HepG2 (cell line): ENCODE data around the gene CDK10. TPM values are rescaled to one million over a fixed set of nuclear protein-coding genes. Genes with fewer than 3 reads are reported as not detected.

ENCODE experiments used
- ATAC-seq: fragments of 200-7000 bp; cut with Tn5 transposase; 3 replicates; pipeline ENCODE4 v1.9.1; 2020; ENCODE audit warnings: mild to moderate bottlenecking, moderate library complexity
- BruUV-seq: library from RNA; stranded (reverse); fragments of 400-500 nt; replicated peaks from 2 replicates; lab custom pipeline; 2021; lab: Mats Ljungman, UMichigan
- CTCF ChIA-PET: fragments of 300-600 bp; formaldehyde crosslinking; extraction: SDS; loops from one replicate; lab custom pipeline; 2021; ENCODE audit warnings: low total read pairs, inconsistent platforms, low intra/inter-chr PET ratio; lab: Yijun Ruan, JAX
- POLR2A ChIA-PET: fragments of 350-600 bp; sonication (Branson Sonifier 250); formaldehyde crosslinking; loops from one replicate; lab custom pipeline; 2020; ENCODE audit warnings: antibody characterized with exemption, inconsistent platforms; lab: Yijun Ruan, JAX
- DNase-seq: peaks from one replicate; pipeline ENCODE4 v3.0.0-alpha.2; 2015; ENCODE audit warnings: low spot score
- FAIRE-seq: peaks from 3 replicates; lab custom pipeline; 2011; peaks lifted over from hg19 to GRCh38; lab: Jason Lieb, UNC
- H2AFZ ChIP-seq: one replicate; pipeline ENCODE4 v1.6.1; 2011; ENCODE audit warnings: low read length, inconsistent platforms
- H3K27ac ChIP-seq: fragments of 300-600 bp; 3 replicates; pipeline ENCODE4 v1.8.0; 2011; ENCODE audit warnings: mixed run types, mild to moderate bottlenecking, mixed read lengths, low read length, inconsistent platforms; ENCODE audit not compliant: insufficient read depth; ENCODE audit errors: extremely low read length
- H3K27me3 ChIP-seq, 2 experiments: fragments of 200-600 bp in 1 of 2; 2 replicates in 1 of 2; 3 replicates in 1 of 2; pipeline versions ENCODE4 v1.6.0 to v1.8.0; 2011; ENCODE audit warnings: low read length in 2 of 2, mild to moderate bottlenecking in 2 of 2, moderate library complexity in 2 of 2, inconsistent platforms in 1 of 2; ENCODE audit not compliant: insufficient read depth in 2 of 2, control insufficient read depth in 1 of 2
- H3K36me3 ChIP-seq, 2 experiments: fragments of 200-600 bp in 1 of 2; replicated peaks in 1 of 2; 2 replicates in 1 of 2; 3 replicates in 1 of 2; pipeline versions ENCODE4 v1.5.1 to v1.8.0; 2011; ENCODE audit warnings: low read length in 2 of 2, inconsistent platforms in 1 of 2; ENCODE audit not compliant: insufficient read depth in 2 of 2, control insufficient read depth in 1 of 2
- H3K4me1 ChIP-seq: 2 replicates; pipeline ENCODE4 v1.5.1; 2012; ENCODE audit warnings: low read length, inconsistent platforms; ENCODE audit not compliant: insufficient read depth
- H3K4me2 ChIP-seq: 2 replicates; pipeline ENCODE4 v1.6.0; 2011; ENCODE audit warnings: low read depth, low read length, inconsistent platforms
- H3K4me3 ChIP-seq, 3 experiments: fragments of 200-600 bp in 1 of 3; sonication (generic), shearing (Covaris generic) in 1 of 3; replicated peaks in 1 of 3; 2 replicates each; pipeline ENCODE4 v1.5.1; 2011 to 2016; ENCODE audit warnings: low read length in 3 of 3, inconsistent platforms in 2 of 3, low read depth in 2 of 3, mild to moderate bottlenecking in 2 of 3, control low read depth in 1 of 3, mixed read lengths in 1 of 3; ENCODE audit not compliant: insufficient read depth in 1 of 3
- H3K79me2 ChIP-seq: one replicate; pipeline ENCODE4 v1.6.1; 2011; ENCODE audit warnings: low read length, inconsistent platforms; ENCODE audit not compliant: insufficient read depth
- H3K9ac ChIP-seq: 2 replicates; pipeline ENCODE4 v1.6.0; 2011; ENCODE audit warnings: mild to moderate bottlenecking, low read depth, low read length, inconsistent platforms; ENCODE audit not compliant: insufficient read depth
- H3K9me3 ChIP-seq: 2 replicates; pipeline ENCODE4 v1.5.1; 2012; ENCODE audit warnings: mild to moderate bottlenecking, low read length
- H4K20me1 ChIP-seq: 2 replicates; pipeline ENCODE4 v1.6.0; 2011; ENCODE audit warnings: inconsistent platforms, mild to moderate bottlenecking, low read length, moderate library complexity; ENCODE audit not compliant: insufficient read depth
- ATM ChIP-seq: fragments of 450-650 bp; IDR thresholded peaks from 2 replicates; pipeline ENCODE4 v1.7.1; 2017; ENCODE audit warnings: mild to moderate bottlenecking, borderline replicate concordance
- EEA1 ChIP-seq: sonication (generic); formaldehyde crosslinking; IDR thresholded peaks from 2 replicates; pipeline ENCODE4 v1.5.1; 2020; ENCODE audit warnings: mild to moderate bottlenecking, missing genetic modification reagents, borderline replicate concordance
- GABPB1 ChIP-seq: IDR thresholded peaks from 2 replicates; pipeline ENCODE4 v1.6.1; 2016; ENCODE audit warnings: mild to moderate bottlenecking, missing genetic modification reagents, moderate library complexity, missing compliant biosample characterization
- HNRNPLL ChIP-seq: fragments of 200-400 bp; formaldehyde crosslinking; IDR thresholded peaks from 2 replicates; pipeline ENCODE4 v1.6.1; 2017; ENCODE audit warnings: mild to moderate bottlenecking, low read depth, low read length; ENCODE audit not compliant: poor library complexity, severe bottlenecking
- KDM2A ChIP-seq: sonication (generic); formaldehyde crosslinking; IDR thresholded peaks from 2 replicates; pipeline ENCODE4 v1.4.0; 2020; ENCODE audit warnings: low read depth, missing genetic modification reagents, borderline replicate concordance
- KLF9 ChIP-seq: IDR thresholded peaks from 2 replicates; pipeline ENCODE4 v1.6.1; 2016; ENCODE audit warnings: low read depth
- NR2F1 ChIP-seq, 2 experiments: fragments of 450-650 bp in 1 of 2; formaldehyde crosslinking in 1 of 2; IDR thresholded peaks; 2 replicates each; pipeline versions ENCODE4 v1.5.0 to v1.6.1; 2016 to 2020; ENCODE audit warnings: mild to moderate bottlenecking in 1 of 2, missing compliant biosample characterization in 1 of 2, missing genetic modification reagents in 1 of 2, moderate library complexity in 1 of 2
- RORA ChIP-seq: sonication (generic); formaldehyde crosslinking; IDR thresholded peaks from 2 replicates; pipeline ENCODE4 v1.5.0; 2020; ENCODE audit warnings: mild to moderate bottlenecking, missing genetic modification reagents, moderate library complexity
- SMARCE1 ChIP-seq: fragments of 450-650 bp; IDR thresholded peaks from 2 replicates; pipeline ENCODE4 v1.6.1; 2017; ENCODE audit warnings: borderline replicate concordance
- TGIF2 ChIP-seq: IDR thresholded peaks from 2 replicates; pipeline ENCODE4 v1.6.1; 2016; ENCODE audit warnings: control low read depth, missing compliant biosample characterization
- ZNF225 ChIP-seq: sonication (generic); formaldehyde crosslinking; IDR thresholded peaks from 2 replicates; pipeline ENCODE4 v1.4.0; 2020; ENCODE audit warnings: mild to moderate bottlenecking, missing genetic modification reagents
- ZNF274 ChIP-seq: sonication (generic); formaldehyde crosslinking; IDR thresholded peaks from 2 replicates; pipeline ENCODE4 v1.5.1; 2020; ENCODE audit warnings: mild to moderate bottlenecking, missing genetic modification reagents
- ZNF546 ChIP-seq: sonication (generic); formaldehyde crosslinking; conservative IDR thresholded peaks from 2 replicates; pipeline ENCODE4 v1.8.1; 2023; ENCODE audit warnings: mild to moderate bottlenecking, missing genetic modification reagents
- ZNF652 ChIP-seq: IDR thresholded peaks from 2 replicates; pipeline ENCODE4 v1.6.1; 2016; ENCODE audit warnings: low read depth, borderline replicate concordance
- WGBS: methylation state at CpG from one replicate; pipeline ENCODE4 v1.1.6; 2017; ENCODE audit warnings: low lambda C conversion rate; 5-methylcytosine and 5-hydroxymethylcytosine counted together
- in situ Hi-C: cut with HindIII; loops from 2 replicates; pipeline ENCODE4 v1.10.0; 2017; ENCODE audit warnings: low pct_unique_long_range_greater_than_20kb; ENCODE audit not compliant: extremely low pct_ligation_motif_present
- intact Hi-C: fragments of 100-400 bp; cut with micrococcal nuclease; formaldehyde crosslinking; loops from one replicate; pipeline ENCODE4 v1.10.0; 2022; ENCODE audit not compliant: unreplicated experiment
- polyA plus RNA-seq, 8 experiments: library from polyadenylated mRNA; depleted of rRNA in 3 of 8; stranded (reverse) in 7 of 8; unstranded in 1 of 8; fragments of >200 nt; fragmentation: Illumina TruSeq in 4 of 8; extraction: Trizol in 4 of 8; gene quantifications; 2 replicates each; pipeline versions ENCODE4 v1.2.1 to v1.2.3, GENCODE V29; 2011 to 2016; ENCODE audit warnings: low read depth in 4 of 8, missing spikeins in 1 of 8, mixed read lengths in 1 of 8; ENCODE audit not compliant: insufficient read depth in 1 of 8
- total RNA-seq, 5 experiments: library from RNA; depleted of rRNA; stranded (reverse); fragments of >200 nt; fragmentation: Illumina TruSeq; extraction: Trizol; gene quantifications; 2 replicates each; pipeline ENCODE4 v1.2.3, GENCODE V29; 2016; ENCODE audit warnings: low read depth in 1 of 5
- TF ChIP-seq, protein P1 (sequence below): sonication (generic); formaldehyde crosslinking; IDR thresholded peaks from 2 replicates; pipeline ENCODE4 v1.9.0; 2022; ENCODE audit warnings: missing genetic modification reagents, mild to moderate bottlenecking, borderline replicate concordance

The CDK10 gene
- total and polyA plus RNA-seq, 2 of the 13 experiments (the other 11 are each of a cell fraction or from before 2014, with no cell fraction given) = 2.5 to 3.9 TPM

DNA sequence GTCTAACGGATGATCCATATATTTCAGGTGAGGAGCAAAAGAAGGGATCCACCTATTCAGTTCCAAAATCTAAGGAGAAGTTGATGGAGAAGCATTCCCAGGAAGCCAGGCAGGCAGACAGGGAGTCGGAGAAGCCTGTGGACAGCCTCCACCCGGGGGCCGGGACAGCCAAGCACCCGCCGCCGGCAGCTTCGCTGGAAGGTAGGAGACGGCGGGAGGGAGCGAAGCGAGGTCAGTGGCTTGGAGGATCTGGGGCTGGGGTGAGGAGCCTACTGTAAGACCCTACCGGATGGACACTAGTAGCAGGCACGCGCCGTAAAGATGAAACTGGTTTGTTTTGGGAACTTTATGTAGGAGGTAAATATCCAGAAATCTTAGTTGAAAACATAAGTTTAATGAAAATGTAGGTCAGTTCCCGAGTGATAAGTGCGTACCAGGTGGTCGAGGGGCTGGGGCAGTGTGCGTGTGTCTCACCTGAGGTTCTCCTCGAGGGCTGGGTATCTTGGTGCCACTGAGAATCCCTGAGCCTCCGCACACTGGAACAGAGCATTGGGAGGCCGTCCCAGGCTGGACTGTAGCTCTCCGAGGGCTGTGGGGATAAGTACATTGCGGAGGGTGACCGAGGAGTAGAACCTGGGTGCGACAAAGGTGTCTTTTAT, 28.1 kb upstream of the CDK10 start (continued):
- TF ChIP-seq ZNF652 (CRISPR knock-in tag) = 0 out of 2 replicates have a peak, but pooled peaks have one; percentile 2
- no peak for TF ChIP-seq ZNF274
- no peak for TF ChIP-seq ATM
- no peak for TF ChIP-seq EEA1 (CRISPR knock-in tag)
- 0 out of 2 replicates have a peak, but pooled peaks have one; percentile 0 for TF ChIP-seq TGIF2 (CRISPR knock-in tag)
- no peak for TF ChIP-seq NR2F1 (CRISPR knock-in tag; IDR thresholded peaks at IDR 0.05)
- no peak for TF ChIP-seq ZNF225 (CRISPR knock-in tag)
- TF ChIP-seq, protein P1, sequence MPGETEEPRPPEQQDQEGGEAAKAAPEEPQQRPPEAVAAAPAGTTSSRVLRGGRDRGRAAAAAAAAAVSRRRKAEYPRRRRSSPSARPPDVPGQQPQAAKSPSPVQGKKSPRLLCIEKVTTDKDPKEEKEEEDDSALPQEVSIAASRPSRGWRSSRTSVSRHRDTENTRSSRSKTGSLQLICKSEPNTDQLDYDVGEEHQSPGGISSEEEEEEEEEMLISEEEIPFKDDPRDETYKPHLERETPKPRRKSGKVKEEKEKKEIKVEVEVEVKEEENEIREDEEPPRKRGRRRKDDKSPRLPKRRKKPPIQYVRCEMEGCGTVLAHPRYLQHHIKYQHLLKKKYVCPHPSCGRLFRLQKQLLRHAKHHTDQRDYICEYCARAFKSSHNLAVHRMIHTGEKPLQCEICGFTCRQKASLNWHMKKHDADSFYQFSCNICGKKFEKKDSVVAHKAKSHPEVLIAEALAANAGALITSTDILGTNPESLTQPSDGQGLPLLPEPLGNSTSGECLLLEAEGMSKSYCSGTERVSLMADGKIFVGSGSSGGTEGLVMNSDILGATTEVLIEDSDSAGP (CRISPR knock-in tag) = no peak; the same call in 1 of the 2 replicates
- TF ChIP-seq KDM2A = peak; percentile 12; the same call in 1 of the 2 replicates
- no peak for TF ChIP-seq RORA (CRISPR knock-in tag)
- TF ChIP-seq KLF9 (CRISPR knock-in tag) = no peak
- TF ChIP-seq HNRNPLL = no peak

DNA sequence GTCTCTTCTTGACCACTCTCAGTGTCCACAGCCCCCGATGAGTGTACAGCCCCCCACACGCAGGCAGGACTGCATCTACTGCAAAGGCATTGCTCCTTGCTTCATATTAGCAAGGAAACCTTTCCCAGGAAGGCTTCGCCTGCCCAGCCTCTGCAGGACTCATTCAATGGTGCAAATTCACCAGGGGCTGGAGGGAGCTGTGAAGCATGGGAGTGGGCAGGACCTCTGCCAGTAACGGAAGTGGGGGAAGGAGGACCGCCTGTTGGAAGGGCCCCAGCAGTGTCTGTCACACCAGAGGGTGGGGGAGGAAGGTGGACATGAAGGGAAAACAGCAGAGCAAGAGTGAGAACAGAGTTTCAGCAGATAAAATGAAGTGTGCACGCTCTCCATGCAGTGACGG, 26.3 kb upstream of the CDK10 start:
- intact Hi-C loops (no loop called here), in situ Hi-C loops (no loop called here)
- WGBS = 95% methylated on average over 7 of the region's 7 CpGs
- no peaks in the 10 kb centered on the region for H3K9me3 ChIP-seq
- H4K20me1 ChIP-seq = no peaks in the 10 kb centered on the region
- DNase-seq (no peak), FAIRE-seq (no peak), ATAC-seq (no peak)
- peaks cover 36% of the 10 kb centered on the region for H3K79me2 ChIP-seq
- ChIA-PET CTCF (no interaction called here), POLR2A (interaction anchor here (1.0 kb wide), 1 partner anchor 27 kb away, joined by 3 read pairs; the partner anchor contains the start of gene CDK10)
- no peak overlapping the region for H3K9ac ChIP-seq
- no peak overlapping the region for H2AFZ ChIP-seq
- no peak overlapping the region for H3K27ac ChIP-seq
- no peaks in the 10 kb centered on the region; a peak in 1 of 5 replicates for H3K27me3 ChIP-seq
- TF ChIP-seq ZNF546 (CRISPR knock-in tag) (no peak), SMARCE1 (no peak), GABPB1 (no peak)
- H3K4me2 ChIP-seq = no peak overlapping the region
- peaks cover 34% of the 10 kb centered on the region for H3K4me1 ChIP-seq
- H3K4me3 ChIP-seq = no peak overlapping the region
- no TSS peak for BruUV-seq
- peaks cover 11 to 33% of the 10 kb centered on the region in 2 experiments for H3K36me3 ChIP-seq
